ENCODE data around the gene MYZAP.

DNA sequence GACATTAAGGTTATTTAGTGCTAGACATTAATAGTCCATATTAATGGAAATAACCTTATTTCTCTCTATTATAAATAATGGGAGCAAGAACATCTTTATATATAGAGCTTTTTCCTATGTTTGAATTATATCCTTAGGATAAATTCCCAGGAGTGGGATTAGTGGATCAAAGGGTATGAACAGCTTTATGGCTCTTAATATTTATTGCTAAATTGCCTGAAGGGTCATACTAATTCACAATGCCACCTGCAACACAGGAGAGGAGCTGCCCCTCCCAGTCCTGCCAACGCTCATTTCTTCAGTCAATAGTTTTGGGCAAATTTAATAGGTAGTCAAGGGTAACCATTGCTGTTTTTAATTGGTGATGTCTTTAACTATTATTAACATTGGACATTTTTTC is 65.9 kb downstream of the MYZAP start:
- TF ChIP-seq EZH2 (IDR thresholded peaks at IDR 0.05; ENCODE audit: low read depth) = no peak
- TF ChIP-seq, protein P1, sequence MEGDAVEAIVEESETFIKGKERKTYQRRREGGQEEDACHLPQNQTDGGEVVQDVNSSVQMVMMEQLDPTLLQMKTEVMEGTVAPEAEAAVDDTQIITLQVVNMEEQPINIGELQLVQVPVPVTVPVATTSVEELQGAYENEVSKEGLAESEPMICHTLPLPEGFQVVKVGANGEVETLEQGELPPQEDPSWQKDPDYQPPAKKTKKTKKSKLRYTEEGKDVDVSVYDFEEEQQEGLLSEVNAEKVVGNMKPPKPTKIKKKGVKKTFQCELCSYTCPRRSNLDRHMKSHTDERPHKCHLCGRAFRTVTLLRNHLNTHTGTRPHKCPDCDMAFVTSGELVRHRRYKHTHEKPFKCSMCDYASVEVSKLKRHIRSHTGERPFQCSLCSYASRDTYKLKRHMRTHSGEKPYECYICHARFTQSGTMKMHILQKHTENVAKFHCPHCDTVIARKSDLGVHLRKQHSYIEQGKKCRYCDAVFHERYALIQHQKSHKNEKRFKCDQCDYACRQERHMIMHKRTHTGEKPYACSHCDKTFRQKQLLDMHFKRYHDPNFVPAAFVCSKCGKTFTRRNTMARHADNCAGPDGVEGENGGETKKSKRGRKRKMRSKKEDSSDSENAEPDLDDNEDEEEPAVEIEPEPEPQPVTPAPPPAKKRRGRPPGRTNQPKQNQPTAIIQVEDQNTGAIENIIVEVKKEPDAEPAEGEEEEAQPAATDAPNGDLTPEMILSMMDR (conservative IDR thresholded peaks at IDR 0.05) = no peak

Measured in PC-9 (cell line).